Stimulated activated CD8-positive, alpha-beta memory T cell treated with anti-CD3 and anti-CD28 coated beads, Interleukin-7, amount 100 ng/mL, for 24 hours (primary cell): Measurements from ENCODE around the gene CHM.

ENCODE experiments used
- DNase-seq: peaks from one replicate; pipeline ENCODE4 v3.0.0-alpha.2; 2020; ENCODE audit warnings: low read depth

The CHM gene

GRCh38 chrX:85905851-85906250 is 141.5 kb downstream of the CHM start:
- no peak for DNase-seq

DNA sequence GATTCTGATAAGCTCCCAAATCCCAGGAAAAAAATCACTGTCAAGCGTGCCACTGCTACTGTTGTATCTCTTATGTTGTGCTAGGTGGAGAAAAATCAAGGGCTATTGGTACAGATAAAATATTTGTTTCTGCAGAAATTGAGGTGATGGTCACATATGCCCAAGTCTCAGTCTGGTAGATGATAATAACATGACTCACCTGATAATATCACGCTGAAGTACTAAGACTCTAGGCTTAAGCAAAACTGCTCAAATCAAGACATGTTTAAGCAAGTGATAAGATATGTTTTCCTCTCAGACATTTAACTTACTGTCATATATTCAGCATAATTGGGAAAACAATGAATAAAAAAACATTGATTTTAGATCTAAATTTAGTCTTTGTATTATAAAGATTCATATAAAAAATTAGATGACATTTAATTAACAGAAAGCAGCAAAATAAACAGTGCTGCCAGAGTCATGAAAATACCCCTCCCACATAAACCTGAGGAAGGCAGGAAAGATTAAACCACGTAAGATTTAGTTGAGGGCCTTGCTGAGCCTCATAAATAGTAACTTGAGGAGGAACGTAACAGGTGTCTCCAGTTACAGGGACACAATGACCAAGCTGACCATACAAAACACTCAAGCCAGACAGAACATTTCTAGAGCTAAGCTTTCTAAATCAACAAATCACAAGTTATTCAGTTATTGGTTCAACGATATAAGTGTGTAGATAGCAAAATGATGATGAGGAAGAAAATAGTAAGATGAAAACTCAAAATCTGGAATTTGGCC is 143.5 kb downstream of the CHM start:
- no peak for DNase-seq

DNA sequence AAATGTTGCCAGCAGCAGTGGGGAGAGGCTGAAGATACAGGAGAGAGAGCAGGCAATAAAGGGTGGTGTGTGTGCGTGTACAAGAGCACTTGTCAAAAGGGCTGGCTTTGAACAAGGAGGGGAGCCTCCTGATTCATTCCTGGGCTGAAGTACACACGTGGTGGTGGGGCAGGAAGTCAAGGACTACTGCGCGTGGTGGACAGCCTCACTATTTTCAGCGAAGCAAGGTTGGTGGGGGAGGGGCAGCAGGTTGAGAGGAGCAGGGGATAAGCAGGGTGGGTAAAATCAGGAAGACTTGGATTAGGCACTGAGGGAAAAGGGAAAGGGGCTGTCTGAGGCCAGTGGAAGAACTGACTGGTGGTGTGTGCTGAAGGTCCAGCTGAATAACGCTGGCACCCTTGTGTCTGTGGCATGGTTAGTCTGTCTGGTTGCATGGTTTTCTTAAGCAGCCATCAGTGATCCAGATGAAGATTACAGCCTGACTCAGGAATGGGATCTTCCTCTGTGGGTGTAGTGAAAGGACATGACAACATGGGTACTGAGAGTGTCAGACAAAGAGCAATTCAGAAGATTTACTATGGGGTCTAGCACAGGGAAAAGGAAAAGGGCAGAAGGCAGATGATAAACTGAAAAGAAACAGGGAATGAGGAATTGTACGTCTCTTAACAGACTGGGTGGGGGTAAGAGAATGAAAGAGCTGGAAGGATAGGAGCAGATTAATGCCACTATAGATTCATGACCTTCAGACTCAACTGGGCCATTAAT is 149.8 kb downstream of the CHM start:
- DNase-seq, result no peak

GRCh38 chrX:85882601-85883000 is 164.8 kb downstream of the CHM start:
- DNase-seq, result no peak

DNA sequence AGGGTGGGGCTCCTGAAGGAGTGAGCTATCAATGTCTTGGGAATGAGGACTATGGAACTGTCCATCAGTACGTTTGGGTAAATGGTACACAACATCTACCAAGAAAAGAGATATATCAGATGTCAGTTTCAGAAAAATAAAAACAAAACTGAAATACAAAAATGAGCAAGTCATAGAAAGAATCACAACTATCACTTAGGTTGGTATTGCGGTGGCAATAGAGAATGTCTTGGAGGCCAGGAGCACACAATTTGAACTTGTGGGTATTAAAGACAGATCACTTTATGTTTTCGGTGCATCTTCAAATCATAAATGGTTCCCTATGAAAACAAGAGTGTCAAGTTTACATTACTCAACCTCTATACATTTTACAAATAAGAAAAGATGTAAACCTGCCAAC is 176.8 kb downstream of the CHM start:
- no peak for DNase-seq

DNA sequence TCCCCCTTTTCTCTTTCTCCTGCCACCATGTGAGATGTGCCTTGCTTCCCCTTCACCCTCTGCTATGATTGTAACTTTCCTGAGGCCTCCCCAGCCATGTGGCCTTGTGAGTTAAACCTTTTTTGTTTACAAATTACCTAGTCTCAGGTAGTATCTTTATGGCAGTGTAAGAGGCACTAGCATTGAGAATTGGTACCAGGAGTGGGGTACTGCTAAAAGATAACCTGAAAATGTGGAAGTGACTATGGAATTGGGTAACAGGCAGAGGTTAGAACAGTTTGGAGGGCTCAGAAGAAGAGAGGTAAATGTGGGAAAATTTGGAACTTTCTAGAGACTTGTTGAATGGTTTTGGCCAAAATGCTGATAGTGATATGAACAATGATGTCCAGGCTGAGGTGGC is 182.0 kb downstream of the CHM start:
- DNase-seq, result no peak

GRCh38 chrX:85859426-85859825 is 187.9 kb downstream of the CHM start:
- DNase-seq, result no peak

DNA sequence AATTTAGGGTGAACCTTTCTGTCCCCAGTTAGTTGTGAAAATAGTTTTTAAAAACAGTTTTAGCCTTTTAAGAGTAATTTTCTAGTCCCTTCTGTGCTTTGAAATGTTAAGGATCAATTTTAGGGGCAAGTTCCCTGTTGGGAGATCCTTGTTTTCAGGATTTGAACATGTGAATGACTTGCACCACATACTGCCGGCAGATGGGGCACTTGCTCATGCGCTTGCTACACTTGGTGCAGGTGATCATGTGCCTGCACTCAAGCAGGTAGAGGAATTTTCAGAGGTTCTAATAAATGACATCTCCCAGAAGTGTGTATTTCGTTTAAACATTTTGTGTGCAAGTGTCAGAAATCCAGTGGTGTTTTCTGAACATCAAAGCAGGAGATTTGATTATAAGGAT is 195.9 kb downstream of the CHM start:
- DNase-seq, result no peak

- DNase-seq, result no peak
Measured at GRCh38 chrX:85836868-85837267, 210.5 kb downstream of the CHM start.

GRCh38 chrX:85828771-85829170 is 218.6 kb downstream of the CHM start:
- DNase-seq, result no peak

DNA sequence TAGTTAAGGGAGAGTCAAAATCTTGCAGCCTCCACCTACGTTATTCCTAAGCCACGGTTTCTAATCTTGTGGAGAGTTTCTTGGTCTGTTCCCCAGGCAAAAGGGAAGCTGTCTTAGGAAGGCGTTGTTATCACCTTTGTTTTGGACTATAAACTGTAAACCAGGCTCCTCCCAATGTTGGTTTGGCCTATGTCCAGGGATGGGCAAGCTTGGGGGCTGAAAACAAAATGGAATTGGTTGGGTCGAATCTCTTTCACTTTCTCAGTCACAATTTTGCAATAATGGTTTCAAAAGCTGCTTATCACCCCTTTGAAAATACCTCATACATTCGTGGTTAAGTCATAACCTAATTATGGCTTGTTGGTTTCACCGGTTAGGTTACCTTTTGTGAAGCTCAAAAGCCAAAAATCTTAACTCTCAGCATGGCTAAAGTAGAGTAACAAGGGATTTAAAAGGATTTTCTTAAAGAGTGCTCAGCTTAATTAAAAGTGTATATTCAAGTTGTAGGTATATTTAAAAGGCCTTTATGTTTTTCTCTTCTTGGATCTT is 232.1 kb downstream of the CHM start:
- DNase-seq, result no peak
